GM12891 (cell line): ENCODE data around the gene ADGRL3.

Experiments used
- PAX5 ChIP-seq: IDR thresholded peaks from 2 replicates; pipeline ENCODE4 v1.6.1; 2011; ENCODE audit warnings: low read length, moderate library complexity, mild to moderate bottlenecking; ENCODE audit not compliant: insufficient read depth, severe bottlenecking
- POLR2A ChIP-seq: IDR thresholded peaks from 2 replicates; pipeline ENCODE4 v1.6.1; 2011; ENCODE audit warnings: low read depth, low read length, control low read depth
- POLR2AphosphoS5 ChIP-seq: IDR thresholded peaks from 2 replicates; pipeline ENCODE4 v1.6.1; 2011; ENCODE audit warnings: low read depth, low read length, control low read depth
- POU2F2 ChIP-seq: IDR thresholded peaks from 2 replicates; pipeline ENCODE4 v1.6.1; 2011; ENCODE audit warnings: low read depth, mild to moderate bottlenecking, control low read depth, low read length, moderate library complexity
- SPI1 ChIP-seq: IDR thresholded peaks from 2 replicates; pipeline ENCODE4 v1.6.1; 2011; ENCODE audit warnings: low read depth, low read length, control low read depth
- TAF1 ChIP-seq: IDR thresholded peaks from 2 replicates; pipeline ENCODE4 v1.6.1; 2011; ENCODE audit warnings: low read depth, low read length, control low read depth

GRCh38 chr4:61762722-61763627 lies 562.8 kb downstream of the ADGRL3 start:
- TF ChIP-seq POLR2A (no peak), POU2F2 (no peak), POLR2AphosphoS5 (no peak), SPI1 (no peak), TAF1 (no peak), PAX5 (no peak)
